OCI-LY7 (cell line): ENCODE measurements around the gene TBC1D13. TPM values are rescaled to one million over a fixed set of nuclear protein-coding genes. Genes with fewer than 3 reads are reported as not detected.
A peak's percentile ranks its signal among the peaks of the same experiment; 100 is the strongest.

Source experiments
- BruUV-seq: library from RNA; stranded (reverse); fragments of 400-500 nt; replicated peaks from 2 replicates; lab custom pipeline; 2021; lab: Mats Ljungman, UMichigan
- CTCF ChIA-PET: fragments of 300-600 bp; sonication (Branson Sonifier 250); formaldehyde crosslinking; loops from one replicate; lab custom pipeline; 2022; ENCODE audit warnings: antibody characterized with exemption; ENCODE audit not compliant: unreplicated experiment; lab: Charles Lee
- POLR2A ChIA-PET: fragments of 300-600 bp; sonication (Branson Sonifier 250); formaldehyde crosslinking; loops from one replicate; lab custom pipeline; 2022; ENCODE audit warnings: antibody characterized with exemption; lab: Charles Lee
- DNase-seq: peaks from one replicate; pipeline ENCODE4 v3.0.0-alpha.2; 2015; ENCODE audit warnings: low spot score
- H2AFZ ChIP-seq: fragments of 200-600 bp; sonication (generic), shearing (Covaris generic); 2 replicates; pipeline ENCODE4 v1.6.1; 2014; ENCODE audit warnings: mild to moderate bottlenecking, antibody characterized with exemption, low read length, moderate library complexity
- H3K27ac ChIP-seq: fragments of 200-600 bp; sonication (generic); 2 replicates; pipeline ENCODE4 v1.5.1; 2014; ENCODE audit warnings: mixed run types, low read depth, mild to moderate bottlenecking, moderate library complexity, low read length, inconsistent platforms; ENCODE audit not compliant: poor library complexity, severe bottlenecking
- H3K36me3 ChIP-seq: fragments of 200-600 bp; sonication (generic); 2 replicates; pipeline ENCODE4 v1.6.1; 2014; ENCODE audit warnings: mild to moderate bottlenecking, antibody characterized with exemption, low read length, moderate library complexity, mixed read lengths; ENCODE audit not compliant: insufficient read depth
- H3K4me1 ChIP-seq: fragments of 200-600 bp; sonication (generic); 2 replicates; pipeline ENCODE4 v1.5.1; 2014; ENCODE audit warnings: mild to moderate bottlenecking, low read length; ENCODE audit not compliant: insufficient read depth, poor library complexity, severe bottlenecking
- H3K4me2 ChIP-seq: fragments of 200-600 bp; sonication (generic); 2 replicates; pipeline ENCODE4 v1.6.1; 2014; ENCODE audit warnings: mild to moderate bottlenecking, low read length
- H3K4me3 ChIP-seq: fragments of 200-600 bp; sonication (generic); 2 replicates; pipeline ENCODE4 v1.5.1; 2014; ENCODE audit warnings: mild to moderate bottlenecking, low read depth, low read length; ENCODE audit not compliant: poor library complexity, severe bottlenecking
- H3K79me2 ChIP-seq: fragments of 200-600 bp; sonication (generic); 2 replicates; pipeline ENCODE4 v1.6.1; 2016; ENCODE audit warnings: low read depth, mild to moderate bottlenecking, low read length, moderate library complexity, mixed read lengths; ENCODE audit not compliant: insufficient read depth
- H3K9me2 ChIP-seq: fragments of 200-600 bp; sonication (generic); 2 replicates; pipeline ENCODE4 v1.6.1; 2016; ENCODE audit warnings: mild to moderate bottlenecking, low read length, mixed read lengths; ENCODE audit not compliant: insufficient read depth
- H3K9me3 ChIP-seq: fragments of 200-600 bp; sonication (generic); 2 replicates; pipeline ENCODE4 v1.6.1; 2014; ENCODE audit warnings: mild to moderate bottlenecking, mixed run types, low read length, mixed read lengths
- H4K20me1 ChIP-seq: fragments of 200-600 bp; sonication (generic); 2 replicates; pipeline ENCODE4 v1.6.1; 2014; ENCODE audit warnings: mild to moderate bottlenecking, antibody characterized with exemption, low read length, moderate library complexity, mixed read lengths; ENCODE audit not compliant: insufficient read depth
- CTCF ChIP-seq: fragments of 200-600 bp; sonication (generic); conservative IDR thresholded peaks from 2 replicates; pipeline ENCODE4 v1.5.1; 2014; ENCODE audit warnings: mild to moderate bottlenecking, antibody characterized with exemption, low read length, moderate library complexity, mixed read lengths
- EZH2phosphoT487 ChIP-seq: fragments of 200-600 bp; sonication (generic); IDR thresholded peaks from 2 replicates; pipeline ENCODE4 v1.6.1; 2018; ENCODE audit warnings: low read depth, borderline replicate concordance, mild to moderate bottlenecking, mixed run types, antibody characterized with exemption, low read length, moderate library complexity, mixed read lengths
- intact Hi-C: fragments of 100-400 bp; cut with micrococcal nuclease; formaldehyde crosslinking; loops from one replicate; pipeline ENCODE4 v1.10.0; 2022; ENCODE audit not compliant: unreplicated experiment
- total RNA-seq, 2 experiments: library from RNA; depleted of rRNA in 1 of 2; stranded (reverse); fragments of >200 nt in 1 of 2; shearing (Covaris generic) in 1 of 2; gene quantifications; 2 replicates each; pipeline ENCODE4 v1.2.3, GENCODE V29; 2014 to 2022

TBC1D13 gene
- total RNA-seq, 2 experiments from 2014 or later: 18.7 to 24.7 TPM

GRCh38 chr9:128781187-128782070 is 5.6 kb upstream of the TBC1D13 start:
- BruUV-seq: no TSS peak
- Histone ChIP-seq H3K9me3 (peaks cover 36% of the 10 kb centered on the region; the same call in 1 of the 2 replicates), H3K27ac (peak overlapping the region; percentile 100), H3K4me2 (peak overlapping the region; percentile 62), H3K79me2 (no peaks in the 10 kb centered on the region), H4K20me1 (no peaks in the 10 kb centered on the region), H3K4me1 (peaks cover 47% of the 10 kb centered on the region), H3K9me2 (no peaks in the 10 kb centered on the region), H3K4me3 (peak overlapping the region; percentile 43), H2AFZ (peak overlapping the region; percentile 72; the same call in 1 of the 2 replicates), H3K36me3 (no peaks in the 10 kb centered on the region; the same call in 1 of the 2 replicates)
- DNase-seq: peak; percentile 83
- ChIA-PET POLR2A (interaction anchor here (0.9 to 2.1 kb wide), 3 partner anchors 9 to 99 kb away, joined by 3 to 9 read pairs (median 4); partner anchors contain the start of genes ENDOG and ZER1), CTCF (no interaction called here)
- TF ChIP-seq EZH2phosphoT487 (no peak), CTCF (no peak)
- intact Hi-C loops: loop anchor here (10.0 kb wide), 1 partner anchor 137 kb away; no protein-coding TSS in a partner anchor

- peaks cover 30% of the 10 kb centered on the region; the same call in 1 of the 2 replicates for H3K9me3 ChIP-seq
- BruUV-seq: no TSS peak
- TF ChIP-seq EZH2phosphoT487 (no peak), CTCF (no peak)
- H3K9me2 ChIP-seq: no peaks in the 10 kb centered on the region
- POLR2A ChIA-PET: interaction anchor here (2.1 kb wide), 1 partner anchor 10 kb away, joined by 9 read pairs; the partner anchor contains the start of gene ZER1
- H3K79me2 ChIP-seq: peaks cover 5% of the 10 kb centered on the region
- H4K20me1 ChIP-seq: no peaks in the 10 kb centered on the region
- peak overlapping the region; percentile 100 for H3K27ac ChIP-seq
- H3K4me2 ChIP-seq: peak overlapping the region; percentile 25; the same call in 1 of the 2 replicates
- intact Hi-C loops: loop anchor here (10.0 kb wide), 1 partner anchor 138 kb away; no protein-coding TSS in a partner anchor
- H3K4me1 ChIP-seq: peaks cover 49% of the 10 kb centered on the region
- no peak overlapping the region for H3K4me3 ChIP-seq
- H3K36me3 ChIP-seq: no peaks in the 10 kb centered on the region; the same call in 1 of the 2 replicates
- CTCF ChIA-PET: interaction anchor here (0.6 kb wide), 1 partner anchor 20 kb away, joined by 3 read pairs; no protein-coding TSS in a partner anchor
- peak overlapping the region; percentile 72; the same call in 1 of the 2 replicates for H2AFZ ChIP-seq
- no peak for DNase-seq
Measured at GRCh38 chr9:128782669-128783068, 4.4 kb upstream of the TBC1D13 start.
